NB4 (cell line): ENCODE results near the gene ADGRA3.
A peak's percentile ranks its signal among the peaks of the same experiment; 100 is the strongest.

Experiments used
- DNase-seq: peaks from one replicate; pipeline ENCODE4 v3.0.0; 2010; ENCODE audit warnings: low read depth
- H3K4me3 ChIP-seq: one replicate; pipeline ENCODE4 v1.5.1; 2011; ENCODE audit warnings: mild to moderate bottlenecking, low read depth, low read length, moderate library complexity
- MYC ChIP-seq: IDR thresholded peaks from 2 replicates; pipeline ENCODE4 v1.6.1; 2011; ENCODE audit warnings: low read depth, low read length
- POLR2A ChIP-seq: IDR thresholded peaks from 2 replicates; pipeline ENCODE4 v1.6.1; 2011; ENCODE audit warnings: mild to moderate bottlenecking; ENCODE audit not compliant: insufficient read length; ENCODE audit errors: extremely low read depth
- TF ChIP-seq, protein P1 (sequence below): IDR thresholded peaks from one replicate; pipeline ENCODE4 v1.5.1; 2012; ENCODE audit warnings: low read depth, low read length
- TF ChIP-seq, protein P2 (sequence below): IDR thresholded peaks from 2 replicates; pipeline ENCODE4 v1.6.1; 2011; ENCODE audit warnings: low read depth, low read length

The ADGRA3 gene

DNA sequence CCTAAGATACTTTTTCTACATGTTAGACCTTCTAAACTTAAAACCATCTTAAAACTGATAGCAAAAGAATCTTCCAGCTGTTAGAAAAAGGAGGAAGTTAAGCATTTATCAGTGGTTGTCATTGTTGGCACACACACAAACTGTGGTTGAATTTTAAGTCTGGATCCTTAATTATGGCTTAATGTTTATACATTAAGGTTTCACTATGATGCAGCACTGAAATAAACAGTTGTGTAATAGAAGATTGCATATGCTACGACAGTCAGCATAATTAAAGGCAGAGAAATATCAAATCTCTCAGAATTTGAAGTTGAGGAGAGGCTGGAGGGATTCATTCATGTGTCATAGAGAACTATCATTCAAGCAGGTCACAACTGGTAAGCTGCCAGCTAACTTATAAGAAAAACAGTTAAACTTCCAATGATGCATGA lies 32.3 kb downstream of the ADGRA3 start:
- no peak overlapping the region for H3K4me3 ChIP-seq
- TF ChIP-seq POLR2A (no peak), MYC (no peak)
- TF ChIP-seq, protein P1, sequence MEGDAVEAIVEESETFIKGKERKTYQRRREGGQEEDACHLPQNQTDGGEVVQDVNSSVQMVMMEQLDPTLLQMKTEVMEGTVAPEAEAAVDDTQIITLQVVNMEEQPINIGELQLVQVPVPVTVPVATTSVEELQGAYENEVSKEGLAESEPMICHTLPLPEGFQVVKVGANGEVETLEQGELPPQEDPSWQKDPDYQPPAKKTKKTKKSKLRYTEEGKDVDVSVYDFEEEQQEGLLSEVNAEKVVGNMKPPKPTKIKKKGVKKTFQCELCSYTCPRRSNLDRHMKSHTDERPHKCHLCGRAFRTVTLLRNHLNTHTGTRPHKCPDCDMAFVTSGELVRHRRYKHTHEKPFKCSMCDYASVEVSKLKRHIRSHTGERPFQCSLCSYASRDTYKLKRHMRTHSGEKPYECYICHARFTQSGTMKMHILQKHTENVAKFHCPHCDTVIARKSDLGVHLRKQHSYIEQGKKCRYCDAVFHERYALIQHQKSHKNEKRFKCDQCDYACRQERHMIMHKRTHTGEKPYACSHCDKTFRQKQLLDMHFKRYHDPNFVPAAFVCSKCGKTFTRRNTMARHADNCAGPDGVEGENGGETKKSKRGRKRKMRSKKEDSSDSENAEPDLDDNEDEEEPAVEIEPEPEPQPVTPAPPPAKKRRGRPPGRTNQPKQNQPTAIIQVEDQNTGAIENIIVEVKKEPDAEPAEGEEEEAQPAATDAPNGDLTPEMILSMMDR, result no peak
- TF ChIP-seq, protein P2, sequence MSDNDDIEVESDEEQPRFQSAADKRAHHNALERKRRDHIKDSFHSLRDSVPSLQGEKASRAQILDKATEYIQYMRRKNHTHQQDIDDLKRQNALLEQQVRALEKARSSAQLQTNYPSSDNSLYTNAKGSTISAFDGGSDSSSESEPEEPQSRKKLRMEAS, result no peak
- peak; percentile 9 for DNase-seq

DNA sequence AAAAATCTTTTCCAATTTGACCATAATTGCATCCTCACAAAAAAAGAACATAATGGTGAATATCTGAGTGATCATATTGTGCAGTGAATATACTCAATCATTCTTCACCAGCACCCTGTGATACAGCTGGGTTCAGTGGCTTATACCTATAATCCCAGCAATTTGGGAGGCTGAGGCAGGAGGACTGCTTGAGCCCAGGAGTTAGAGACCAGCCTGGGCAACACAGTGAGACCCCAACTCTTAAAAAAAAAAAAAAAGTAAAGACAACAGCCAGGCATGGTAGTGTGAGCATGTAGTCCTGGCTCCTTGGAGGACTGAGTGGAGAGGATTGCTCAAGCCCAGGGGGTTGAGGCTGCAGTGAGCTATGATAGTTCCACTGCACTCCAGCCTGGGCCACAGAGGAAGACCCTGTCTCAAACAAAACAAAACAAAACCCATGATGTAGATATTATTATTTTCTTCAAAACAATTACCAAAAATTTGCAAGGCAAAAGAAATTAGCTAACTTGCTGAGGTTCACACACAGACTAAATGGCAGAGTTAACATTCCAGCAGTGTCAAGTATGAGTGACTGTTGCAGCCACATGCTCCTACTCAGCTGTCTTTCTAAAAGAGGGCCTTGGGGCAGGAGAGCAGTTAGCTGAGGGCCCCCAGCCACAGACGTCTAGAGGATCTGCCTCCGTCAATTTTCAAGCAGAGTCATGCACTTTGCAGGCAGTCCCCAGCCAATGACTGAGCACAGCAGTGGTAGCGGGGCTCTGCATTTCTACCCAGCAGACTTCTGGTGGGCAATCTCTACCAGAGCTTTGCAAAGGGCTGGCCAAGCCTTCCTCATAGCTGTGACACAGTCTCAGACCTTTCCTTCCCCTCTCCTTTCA lies 33.4 kb downstream of the ADGRA3 start:
- TF ChIP-seq POLR2A (no peak), MYC (no peak)
- TF ChIP-seq, protein P1, result no peak
- TF ChIP-seq, protein P2, result no peak
- H3K4me3 ChIP-seq, result no peak overlapping the region
- no peak for DNase-seq

DNA sequence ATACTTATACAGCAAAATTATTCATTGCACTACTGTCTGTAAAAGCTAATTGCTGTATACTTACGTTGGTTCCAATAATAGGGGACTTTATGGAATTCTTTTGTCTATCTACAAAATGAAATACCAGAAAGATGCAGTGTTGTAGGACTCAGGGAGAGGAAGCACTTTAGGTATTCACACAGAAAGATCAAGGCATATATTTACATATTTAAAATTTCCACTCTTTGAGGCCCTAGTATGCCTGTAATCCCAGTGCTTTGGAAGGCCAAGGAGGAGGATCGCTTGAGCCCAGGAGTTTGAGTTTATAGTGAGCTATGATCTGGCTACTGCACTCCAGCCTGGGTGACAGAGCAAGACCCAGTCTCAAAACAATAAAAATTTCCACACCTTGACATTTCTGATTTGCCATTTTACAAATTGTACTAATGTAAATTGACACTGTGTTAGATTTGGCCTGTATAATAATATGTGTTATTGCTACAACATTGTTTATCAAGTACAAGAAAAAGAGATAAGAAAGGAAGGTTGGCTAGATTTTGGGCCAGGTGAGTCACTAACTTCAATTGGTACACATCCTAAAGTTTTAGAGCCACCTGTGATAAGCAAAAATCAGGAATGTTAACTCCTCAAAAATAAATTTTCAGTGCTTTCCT lies 35.1 kb downstream of the ADGRA3 start:
- TF ChIP-seq, protein P1, result no peak
- TF ChIP-seq MYC, result no peak
- no peak for TF ChIP-seq POLR2A
- TF ChIP-seq, protein P2, result no peak

DNA sequence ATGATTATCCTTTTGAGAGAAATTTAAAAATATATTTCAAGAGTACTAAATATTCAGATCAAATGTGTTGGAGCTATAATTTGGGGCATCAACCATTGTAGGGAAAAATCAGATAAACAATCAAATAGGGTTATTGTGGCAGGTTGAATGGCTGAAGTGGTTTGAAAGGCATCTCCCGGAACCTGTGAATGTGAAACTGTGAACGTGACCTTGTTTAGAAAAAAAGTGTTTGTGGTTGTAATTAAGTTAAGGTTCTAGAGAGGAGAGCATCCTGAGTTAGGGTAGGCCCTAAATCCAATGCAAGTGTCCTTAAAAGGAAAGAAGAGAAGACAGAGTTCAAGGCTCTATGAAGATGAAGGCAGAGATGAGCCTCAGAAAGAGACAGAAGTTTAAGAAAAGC lies 37.4 kb downstream of the ADGRA3 start:
- DNase-seq, result no peak
- TF ChIP-seq MYC (no peak), POLR2A (no peak)
- TF ChIP-seq, protein P2, result no peak
- TF ChIP-seq, protein P1, result no peak
- no peak overlapping the region for H3K4me3 ChIP-seq

More for the DNA sequence above, 35.1 kb downstream of the ADGRA3 start:
- H3K4me3 ChIP-seq, result no peak overlapping the region
- DNase-seq, result no peak

DNA sequence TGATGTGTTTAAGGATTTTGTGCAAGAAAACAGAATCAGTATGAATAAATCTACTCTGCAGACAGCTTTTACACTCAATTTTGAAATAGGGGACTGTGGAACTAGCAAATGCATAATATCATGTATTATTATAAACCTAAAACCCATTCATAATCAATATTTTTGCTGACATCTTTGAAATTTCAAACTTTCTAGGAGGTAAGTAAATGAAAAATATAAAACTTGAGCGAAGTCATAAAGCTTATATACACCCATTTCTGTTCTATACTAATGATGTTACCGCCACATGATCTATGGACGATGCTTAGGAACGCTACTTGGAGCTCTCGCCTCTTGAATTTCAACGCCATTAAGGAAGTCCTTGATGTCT lies 38.1 kb downstream of the ADGRA3 start:
- H3K4me3 ChIP-seq, result no peak overlapping the region
- TF ChIP-seq, protein P2, result no peak
- TF ChIP-seq MYC (no peak), POLR2A (no peak)
- TF ChIP-seq, protein P1, result no peak
- no peak for DNase-seq
